ENCODE results near the gene AOC1.
"Not testable (repeated sequence)": the region's sequence is repeated elsewhere in the genome, so short reads cannot be mapped to it uniquely, and the experiment has no call there.

Gene AOC1

GRCh38 chr7:150807616-150808438, 44.5 kb upstream of the AOC1 start:
- not testable (repeated sequence) for H3K36me3 ChIP-seq (ENCODE audit: control insufficient read depth, insufficient read depth, low read length); H4K8ac ChIP-seq (ENCODE audit: low read depth, low read length); H2BK120ac ChIP-seq (ENCODE audit: low read depth, low read length); H3K18ac ChIP-seq (ENCODE audit: low read length); DNase-seq; H3K79me2 ChIP-seq (ENCODE audit: control insufficient read depth, insufficient read depth, low read length); H3K27ac ChIP-seq (ENCODE audit: low read depth, low read length); H3K4me3 ChIP-seq (ENCODE audit: low read length); H2BK15ac ChIP-seq (replicated peaks; ENCODE audit: low read depth); H3K56ac ChIP-seq (ENCODE audit: low read length); H2AK5ac ChIP-seq (ENCODE audit: low read length); H3K4ac ChIP-seq (ENCODE audit: low read depth, low read length); H3K4me2 ChIP-seq (ENCODE audit: low read length); H3K79me1 ChIP-seq (ENCODE audit: low read length); H3K4me1 ChIP-seq (ENCODE audit: control insufficient read depth, low read depth, low read length); H3K27me3 ChIP-seq (ENCODE audit: insufficient read depth, low read length, poor library complexity); H3K9ac ChIP-seq (ENCODE audit: low read length); H4K5ac ChIP-seq (ENCODE audit: low read length); H3K23ac ChIP-seq (ENCODE audit: low read length); H2BK5ac ChIP-seq (ENCODE audit: low read length)
- no CpG with 5 or more reads among the region's 13 CpGs for WGBS (ENCODE audit: extremely low coverage, insufficient coverage, low lambda C conversion rate)

GRCh38 chr7:150814328-150815001, 37.9 kb upstream of the AOC1 start:
- Histone ChIP-seq H3K9ac (ENCODE audit: low read length) (no peak overlapping the region), H3K4me2 (ENCODE audit: low read length) (no peak overlapping the region), H2BK120ac (ENCODE audit: low read depth, low read length) (no peak overlapping the region), H3K79me1 (ENCODE audit: low read length) (no peaks in the 10 kb centered on the region), H3K79me2 (ENCODE audit: control insufficient read depth, insufficient read depth, low read length) (no peaks in the 10 kb centered on the region), H3K23ac (ENCODE audit: low read length) (no peak overlapping the region), H3K4ac (ENCODE audit: low read depth, low read length) (no peak overlapping the region), H3K56ac (ENCODE audit: low read length) (no peak overlapping the region), H4K8ac (ENCODE audit: low read depth, low read length) (no peak overlapping the region), H2BK5ac (ENCODE audit: low read length) (no peak overlapping the region), H3K18ac (ENCODE audit: low read length) (no peak overlapping the region), H3K36me3 (ENCODE audit: control insufficient read depth, insufficient read depth, low read length) (no peaks in the 10 kb centered on the region), H4K5ac (ENCODE audit: low read length) (no peak overlapping the region), H3K4me3 (ENCODE audit: low read length) (no peak overlapping the region), H3K27ac (ENCODE audit: low read depth, low read length) (no peak overlapping the region), H2BK15ac (replicated peaks; ENCODE audit: low read depth) (no peak overlapping the region), H2AK5ac (ENCODE audit: low read length) (no peak overlapping the region), H3K27me3 (ENCODE audit: insufficient read depth, low read length, poor library complexity) (no peaks in the 10 kb centered on the region), H3K4me1 (ENCODE audit: control insufficient read depth, low read depth, low read length) (no peaks in the 10 kb centered on the region)
- WGBS (ENCODE audit: extremely low coverage, insufficient coverage, low lambda C conversion rate), result no CpG with 5 or more reads among the region's 7 CpGs
- no peak for DNase-seq

DNA sequence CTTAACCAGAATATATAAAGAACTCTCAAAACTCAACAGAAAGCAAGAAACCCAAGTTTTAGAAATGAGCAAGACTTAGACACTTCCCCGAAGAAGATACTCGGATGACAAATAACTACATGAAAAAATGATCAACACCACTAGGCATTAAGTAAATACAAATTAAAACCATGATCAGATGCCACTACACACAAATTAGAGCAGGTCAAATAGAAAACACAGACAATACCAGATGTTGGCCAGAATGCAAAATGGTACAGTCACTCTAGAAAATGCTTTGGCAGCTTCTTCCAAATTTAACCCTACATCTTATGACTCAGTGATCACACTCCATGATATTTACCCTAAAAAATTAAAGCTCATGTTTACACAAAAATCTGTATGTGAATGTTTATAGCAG, 33.3 kb upstream of the AOC1 start:
- H3K79me2 ChIP-seq (ENCODE audit: control insufficient read depth, insufficient read depth, low read length), result no peaks in the 10 kb centered on the region
- H4K5ac ChIP-seq (ENCODE audit: low read length), result no peak overlapping the region
- no CpG with 5 or more reads among the region's 2 CpGs for WGBS (ENCODE audit: extremely low coverage, insufficient coverage, low lambda C conversion rate)
- H3K56ac ChIP-seq (ENCODE audit: low read length), result no peak overlapping the region
- no peak overlapping the region for H3K4me3 ChIP-seq (ENCODE audit: low read length)
- no peaks in the 10 kb centered on the region for H3K79me1 ChIP-seq (ENCODE audit: low read length)
- H3K4ac ChIP-seq (ENCODE audit: low read depth, low read length), result no peak overlapping the region
- DNase-seq, result no peak
- H2BK120ac ChIP-seq (ENCODE audit: low read depth, low read length), result no peak overlapping the region
- no peak overlapping the region for H3K18ac ChIP-seq (ENCODE audit: low read length)
- H3K9ac ChIP-seq (ENCODE audit: low read length), result no peak overlapping the region
- no peak overlapping the region for H2BK5ac ChIP-seq (ENCODE audit: low read length)
- no peak overlapping the region for H2AK5ac ChIP-seq (ENCODE audit: low read length)
- H3K4me2 ChIP-seq (ENCODE audit: low read length), result no peak overlapping the region
- H3K4me1 ChIP-seq (ENCODE audit: control insufficient read depth, low read depth, low read length), result no peaks in the 10 kb centered on the region
- H3K23ac ChIP-seq (ENCODE audit: low read length), result no peak overlapping the region
- H3K27ac ChIP-seq (ENCODE audit: low read depth, low read length), result no peak overlapping the region
- no peaks in the 10 kb centered on the region for H3K36me3 ChIP-seq (ENCODE audit: control insufficient read depth, insufficient read depth, low read length)
- H4K8ac ChIP-seq (ENCODE audit: low read depth, low read length), result no peak overlapping the region
- no peaks in the 10 kb centered on the region for H3K27me3 ChIP-seq (ENCODE audit: insufficient read depth, low read length, poor library complexity)
- H2BK15ac ChIP-seq (replicated peaks; ENCODE audit: low read depth), result no peak overlapping the region

- Histone ChIP-seq H3K4me2 (ENCODE audit: low read length) (no peak overlapping the region), H3K18ac (ENCODE audit: low read length) (no peak overlapping the region), H3K23ac (ENCODE audit: low read length) (no peak overlapping the region), H2BK15ac (replicated peaks; ENCODE audit: low read depth) (no peak overlapping the region), H2BK5ac (ENCODE audit: low read length) (no peak overlapping the region), H3K27ac (ENCODE audit: low read depth, low read length) (no peak overlapping the region), H3K79me1 (ENCODE audit: low read length) (no peaks in the 10 kb centered on the region), H3K4me1 (ENCODE audit: control insufficient read depth, low read depth, low read length) (no peaks in the 10 kb centered on the region), H3K79me2 (ENCODE audit: control insufficient read depth, insufficient read depth, low read length) (no peaks in the 10 kb centered on the region), H3K27me3 (ENCODE audit: insufficient read depth, low read length, poor library complexity) (no peaks in the 10 kb centered on the region), H3K4ac (ENCODE audit: low read depth, low read length) (no peak overlapping the region), H3K4me3 (ENCODE audit: low read length) (no peak overlapping the region), H3K36me3 (ENCODE audit: control insufficient read depth, insufficient read depth, low read length) (no peaks in the 10 kb centered on the region), H3K56ac (ENCODE audit: low read length) (no peak overlapping the region), H2BK120ac (ENCODE audit: low read depth, low read length) (no peak overlapping the region), H3K9ac (ENCODE audit: low read length) (no peak overlapping the region), H4K5ac (ENCODE audit: low read length) (no peak overlapping the region), H2AK5ac (ENCODE audit: low read length) (no peak overlapping the region), H4K8ac (ENCODE audit: low read depth, low read length) (no peak overlapping the region)
- WGBS (ENCODE audit: extremely low coverage, insufficient coverage, low lambda C conversion rate), result no CpG with 5 or more reads among the region's 5 CpGs
- no peak for DNase-seq
Measured at GRCh38 chr7:150820148-150820547, 32.2 kb upstream of the AOC1 start.

- no peak overlapping the region for H4K5ac ChIP-seq (ENCODE audit: low read length)
- H2AK5ac ChIP-seq (ENCODE audit: low read length), result no peak overlapping the region
- no peaks in the 10 kb centered on the region for H3K79me2 ChIP-seq (ENCODE audit: control insufficient read depth, insufficient read depth, low read length)
- no peak overlapping the region for H2BK15ac ChIP-seq (replicated peaks; ENCODE audit: low read depth)
- no peak overlapping the region for H3K4me3 ChIP-seq (ENCODE audit: low read length)
- H3K27ac ChIP-seq (ENCODE audit: low read depth, low read length), result no peak overlapping the region
- no CpG with 5 or more reads among the region's 7 CpGs for WGBS (ENCODE audit: extremely low coverage, insufficient coverage, low lambda C conversion rate)
- H3K4me1 ChIP-seq (ENCODE audit: control insufficient read depth, low read depth, low read length), result no peaks in the 10 kb centered on the region
- H3K79me1 ChIP-seq (ENCODE audit: low read length), result no peaks in the 10 kb centered on the region
- no peak overlapping the region for H2BK5ac ChIP-seq (ENCODE audit: low read length)
- no peaks in the 10 kb centered on the region for H3K36me3 ChIP-seq (ENCODE audit: control insufficient read depth, insufficient read depth, low read length)
- DNase-seq, result no peak
- no peaks in the 10 kb centered on the region for H3K27me3 ChIP-seq (ENCODE audit: insufficient read depth, low read length, poor library complexity)
- no peak overlapping the region for H3K56ac ChIP-seq (ENCODE audit: low read length)
- H3K9ac ChIP-seq (ENCODE audit: low read length), result no peak overlapping the region
- H3K4me2 ChIP-seq (ENCODE audit: low read length), result no peak overlapping the region
- H3K18ac ChIP-seq (ENCODE audit: low read length), result no peak overlapping the region
- no peak overlapping the region for H4K8ac ChIP-seq (ENCODE audit: low read depth, low read length)
- H3K4ac ChIP-seq (ENCODE audit: low read depth, low read length), result no peak overlapping the region
- H2BK120ac ChIP-seq (ENCODE audit: low read depth, low read length), result no peak overlapping the region
- H3K23ac ChIP-seq (ENCODE audit: low read length), result no peak overlapping the region
Measured at GRCh38 chr7:150820578-150821198, 31.6 kb upstream of the AOC1 start.

Measured in mesendoderm (in vitro differentiated cells).